BLaER1 treated with 17β-estradiol and CSF1 and Interleukin-3, amounts not matched to agents 10 nM and 100 nM (cell line): ENCODE measurements around the gene VIPAS39.

Experiments
- H3K27ac ChIP-seq, 11 experiments: shearing (Covaris generic); formaldehyde crosslinking; 2 replicates each; pipeline ENCODE4 v1.8.1; 2022
- H3K27me3 ChIP-seq, 11 experiments: shearing (Covaris generic); formaldehyde crosslinking; 2 replicates each; pipeline ENCODE4 v1.8.1; 2022
- H3K36me3 ChIP-seq, 11 experiments: shearing (Covaris generic); formaldehyde crosslinking; 2 replicates each; pipeline ENCODE4 v1.8.1; 2022
- H3K4me1 ChIP-seq, 10 experiments: shearing (Covaris generic); formaldehyde crosslinking; 2 replicates each; pipeline ENCODE4 v1.8.1; 2022
- H3K4me2 ChIP-seq, 11 experiments: shearing (Covaris generic); formaldehyde crosslinking; 2 replicates each; pipeline ENCODE4 v1.8.1; 2022
- H3K4me3 ChIP-seq, 10 experiments: shearing (Covaris generic); formaldehyde crosslinking; 2 replicates each; pipeline ENCODE4 v1.8.1; 2022
- H3K9ac ChIP-seq, 11 experiments: shearing (Covaris generic); formaldehyde crosslinking; 2 replicates each; pipeline ENCODE4 v1.8.1; 2022
- H3K9me3 ChIP-seq, 11 experiments: shearing (Covaris generic); formaldehyde crosslinking; replicated peaks in 1 of 11; 2 replicates each; pipeline ENCODE4 v1.8.1; 2022
- H4K20me1 ChIP-seq, 11 experiments: shearing (Covaris generic); formaldehyde crosslinking; 2 replicates each; pipeline ENCODE4 v1.8.1; 2022
- Cebpa-rat ChIP-seq, 11 experiments: shearing (Covaris generic); IDR thresholded peaks; 2 replicates each; pipeline ENCODE4 v1.8.1; 2022

The VIPAS39 gene

GRCh38 chr14:77457522-77458248, at the start of gene VIPAS39, which contains the start of gene AHSA1:
VIPAS39 (minus strand) TSS chr14:77457601; CDS start chr14:77454102, 3,499 bp downstream.
AHSA1 (plus strand) TSS chr14:77458093; CDS start chr14:77458190, 97 bp downstream.
- H3K9me3 ChIP-seq, result no peaks in the 10 kb centered on the region
- H3K4me3 ChIP-seq, result peak within 1 kb of the TSS; percentile 91 to 100 (median 98)
- peak within 1 kb of the TSS; percentile 75 to 95 (median 92) for H3K4me2 ChIP-seq
- H3K27ac ChIP-seq, result peak within 1 kb of the TSS; percentile 84 to 96 (median 91)
- peaks cover 35 to 64% (median 46%) of the 10 kb centered on the region in 11 experiments; a peak in 21 of 22 replicates for H4K20me1 ChIP-seq
- peak within 1 kb of the TSS; percentile 87 to 97 (median 93) for H3K9ac ChIP-seq
- no peak for TF ChIP-seq Cebpa-rat (IDR thresholded peaks at IDR 0.05)
- peaks cover 18 to 31% (median 24%) of the 10 kb centered on the region in 10 experiments for H3K4me1 ChIP-seq
- H3K27me3 ChIP-seq, result no peaks in the 10 kb centered on the region
- H3K36me3 ChIP-seq, result peaks cover 42 to 49% (median 44%) of the 10 kb centered on the region in 11 experiments

- peaks cover 0 to 9% (median 2%) of the 10 kb centered on the region in 11 experiments; a peak in 4 of 22 replicates for H4K20me1 ChIP-seq
- TF ChIP-seq Cebpa-rat (IDR thresholded peaks at IDR 0.05), result no peak
- peaks cover 0 to 64% (median 23%) of the 10 kb centered on the region in 11 experiments; a peak in 16 of 22 replicates for H3K36me3 ChIP-seq
- peaks cover 11 to 22% (median 14%) of the 10 kb centered on the region in 11 experiments for H3K27me3 ChIP-seq
- no peak overlapping the region for H3K27ac ChIP-seq
- peaks cover 8 to 16% (median 13%) of the 10 kb centered on the region in 11 experiments; a peak in 20 of 22 replicates for H3K9me3 ChIP-seq
- no peaks in the 10 kb centered on the region for H3K4me1 ChIP-seq
- no peak overlapping the region for H3K9ac ChIP-seq
- H3K4me2 ChIP-seq, result no peak overlapping the region
- H3K4me3 ChIP-seq, result no peak overlapping the region
These were observed 47.6 kb upstream of the VIPAS39 start for GRCh38 chr14:77505031-77505430.

GRCh38 chr14:77503138-77503537, 45.7 kb upstream of the VIPAS39 start:
- Histone ChIP-seq H3K27ac (no peak overlapping the region), H3K9me3 (peaks cover 8 to 16% (median 13%) of the 10 kb centered on the region in 11 experiments; a peak in 20 of 22 replicates), H3K4me1 (peaks cover 12 to 16% (median 13%) of the 10 kb centered on the region in 10 experiments), H3K36me3 (peaks cover 0 to 45% (median 14%) of the 10 kb centered on the region in 11 experiments; a peak in 15 of 22 replicates), H3K4me2 (no peak overlapping the region), H4K20me1 (peaks cover 0 to 26% (median 11%) of the 10 kb centered on the region in 11 experiments; a peak in 10 of 22 replicates), H3K4me3 (no peak overlapping the region), H3K9ac (no peak overlapping the region), H3K27me3 (peaks cover 30 to 41% (median 32%) of the 10 kb centered on the region in 11 experiments)
- TF ChIP-seq Cebpa-rat (IDR thresholded peaks at IDR 0.05), result no peak

GRCh38 chr14:77502109-77502782, 44.8 kb upstream of the VIPAS39 start:
- H3K9ac ChIP-seq, result no peak overlapping the region

GRCh38 chr14:77498984-77499527, 41.7 kb upstream of the VIPAS39 start:
- H3K4me2 ChIP-seq, result peak overlapping the region; percentile 73 to 99 (median 97)
- H3K4me3 ChIP-seq, result peak overlapping the region; percentile 53 to 73 (median 64)
- peak overlapping the region in 10 of 11 experiments; percentile 9 to 59 (median 48); a peak in 14 of 22 replicates for H3K9ac ChIP-seq
- peaks cover 0 to 24% (median 13%) of the 10 kb centered on the region in 11 experiments; a peak in 10 of 22 replicates for H4K20me1 ChIP-seq
- H3K36me3 ChIP-seq, result peaks cover 0 to 10% (median 0%) of the 10 kb centered on the region in 11 experiments; a peak in 2 of 22 replicates
- no peak overlapping the region for H3K27ac ChIP-seq
- peaks cover 5 to 13% (median 11%) of the 10 kb centered on the region in 11 experiments; a peak in 20 of 22 replicates for H3K9me3 ChIP-seq
- H3K27me3 ChIP-seq, result peaks cover 35 to 54% (median 46%) of the 10 kb centered on the region in 11 experiments
- H3K4me1 ChIP-seq, result peaks cover 14 to 35% (median 30%) of the 10 kb centered on the region in 10 experiments
- no peak for TF ChIP-seq Cebpa-rat (IDR thresholded peaks at IDR 0.05)

More at GRCh38 chr14:77502109-77502782, 44.8 kb upstream of the VIPAS39 start:
- Histone ChIP-seq H3K4me2 (no peak overlapping the region), H3K36me3 (peaks cover 0 to 36% (median 6%) of the 10 kb centered on the region in 11 experiments; a peak in 14 of 22 replicates), H3K4me1 (peaks cover 14 to 20% (median 17%) of the 10 kb centered on the region in 10 experiments), H3K9me3 (peaks cover 8 to 16% (median 13%) of the 10 kb centered on the region in 11 experiments; a peak in 20 of 22 replicates), H3K27me3 (peaks cover 35 to 49% (median 41%) of the 10 kb centered on the region in 11 experiments), H3K27ac (no peak overlapping the region), H4K20me1 (peaks cover 0 to 30% (median 13%) of the 10 kb centered on the region in 11 experiments; a peak in 10 of 22 replicates), H3K4me3 (no peak overlapping the region)
- TF ChIP-seq Cebpa-rat (IDR thresholded peaks at IDR 0.05), result no peak

GRCh38 chr14:77498120-77498979, 40.9 kb upstream of the VIPAS39 start, which contains the start of gene ISM2:
ISM2 (minus strand) TSS chr14:77498816; CDS start chr14:77498793, 23 bp downstream.
- Histone ChIP-seq H4K20me1 (peaks cover 0 to 24% (median 13%) of the 10 kb centered on the region in 11 experiments; a peak in 10 of 22 replicates), H3K9me3 (peaks cover 0 to 6% (median 4%) of the 10 kb centered on the region in 11 experiments; a peak in 19 of 22 replicates), H3K27ac (no peak within 1 kb of the TSS), H3K4me2 (peak within 1 kb of the TSS; percentile 73 to 99 (median 97)), H3K4me1 (peaks cover 14 to 35% (median 30%) of the 10 kb centered on the region in 10 experiments), H3K36me3 (peaks cover 0 to 4% (median 0%) of the 10 kb centered on the region in 11 experiments; a peak in 2 of 22 replicates), H3K27me3 (peaks cover 35 to 54% (median 46%) of the 10 kb centered on the region in 11 experiments), H3K4me3 (peak within 1 kb of the TSS; percentile 53 to 73 (median 64)), H3K9ac (peak within 1 kb of the TSS in 10 of 11 experiments; percentile 9 to 59 (median 48); a peak in 16 of 22 replicates)
- no peak for TF ChIP-seq Cebpa-rat (IDR thresholded peaks at IDR 0.05)

GRCh38 chr14:77495334-77495733, 37.9 kb upstream of the VIPAS39 start:
- Histone ChIP-seq H3K27me3 (peaks cover 27 to 37% (median 35%) of the 10 kb centered on the region in 11 experiments), H3K27ac (no peak overlapping the region), H4K20me1 (peaks cover 0 to 23% (median 13%) of the 10 kb centered on the region in 11 experiments; a peak in 10 of 22 replicates), H3K4me3 (no peak overlapping the region), H3K4me2 (peak overlapping the region in 8 of 11 experiments; percentile 20 to 67 (median 48); a peak in 16 of 22 replicates), H3K4me1 (peaks cover 14 to 35% (median 30%) of the 10 kb centered on the region in 10 experiments), H3K9me3 (no peaks in the 10 kb centered on the region), H3K9ac (no peak overlapping the region), H3K36me3 (no peaks in the 10 kb centered on the region)
- TF ChIP-seq Cebpa-rat (IDR thresholded peaks at IDR 0.05), result no peak
